ENCODE measurements around the gene RNF125.
"Not testable (repeated sequence)": the region's sequence is repeated elsewhere in the genome, so short reads cannot be mapped to it uniquely, and the experiment has no call there.

The RNF125 gene

DNA sequence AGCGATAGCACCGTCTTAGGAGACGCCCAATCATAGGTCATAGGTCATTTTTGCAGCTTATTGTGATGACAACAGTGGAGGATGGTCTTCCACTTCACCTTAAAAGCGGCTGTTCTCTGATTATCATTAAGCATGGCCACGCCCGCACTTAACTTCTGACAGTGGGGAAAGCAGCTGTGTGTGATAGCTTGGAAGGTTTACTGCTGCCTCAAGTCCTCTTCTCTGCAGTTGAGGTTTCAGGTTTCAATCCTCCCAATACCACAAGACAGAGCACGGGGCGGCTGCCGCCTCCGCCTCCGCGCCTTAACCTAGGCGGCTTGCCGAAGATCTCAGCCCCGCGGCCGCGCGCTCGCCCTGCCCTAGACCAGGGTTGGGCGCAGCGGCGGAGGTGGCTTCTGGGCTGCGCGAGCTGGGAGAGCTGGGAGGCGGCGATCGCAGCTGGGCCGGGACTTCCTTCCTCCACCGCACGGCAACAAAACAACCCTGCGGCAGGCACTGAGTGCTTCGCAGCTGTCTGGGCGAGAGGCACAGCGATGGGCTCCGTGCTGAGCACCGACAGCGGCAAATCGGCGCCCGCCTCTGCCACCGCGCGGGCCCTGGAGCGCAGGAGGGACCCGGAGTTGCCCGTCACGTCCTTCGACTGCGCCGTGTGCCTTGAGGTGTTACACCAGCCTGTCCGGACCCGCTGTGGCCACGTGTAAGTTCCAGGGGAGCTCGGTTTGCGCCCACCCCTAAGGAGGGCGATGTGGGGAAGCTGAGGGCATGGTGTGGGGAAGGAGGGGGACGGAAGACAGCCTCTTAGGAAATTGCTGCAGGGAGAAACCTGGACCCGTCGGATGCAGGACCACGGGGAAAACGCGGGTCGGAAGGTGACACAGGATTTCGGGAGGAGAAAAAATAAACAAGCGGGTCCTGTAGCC, at the start of gene RNF125:
RNF125 (plus strand) TSS at position 495 of the 920 bp plus-strand sequence; CDS start at position 534, 39 bp downstream.
- DNase-seq, result peak; percentile 85

GRCh38 chr18:31970617-31971016, 48.0 kb upstream of the RNF125 start:
- DNase-seq, result no peak

DNA sequence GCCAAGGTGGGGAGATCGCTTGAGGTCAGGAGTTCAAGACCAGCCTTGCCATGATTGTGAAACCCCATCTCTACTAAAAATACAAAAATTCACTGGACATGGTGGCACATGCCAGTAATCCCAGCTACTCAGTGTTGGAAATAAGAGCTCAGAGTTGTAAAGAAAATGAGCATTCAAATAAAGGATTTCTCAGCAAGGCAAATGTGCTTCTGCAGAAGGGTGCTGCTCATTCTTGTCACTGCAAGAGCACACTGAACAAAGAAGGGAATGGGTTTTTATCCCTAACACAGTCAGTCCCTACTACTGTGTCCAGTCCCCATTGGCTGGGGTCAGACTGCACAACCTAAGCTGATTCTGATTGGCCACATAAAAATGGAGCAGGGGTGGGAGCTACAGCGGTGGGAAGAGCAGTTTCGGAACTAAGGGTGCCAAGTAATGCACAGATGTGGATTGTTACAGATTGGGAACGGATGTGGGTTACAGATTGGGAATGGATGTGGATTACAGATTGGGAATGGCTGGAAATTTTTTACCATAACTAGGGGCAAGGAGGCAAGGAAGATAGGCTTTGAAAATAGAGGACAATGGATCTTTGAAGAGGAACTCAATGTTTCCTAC, 44.6 kb upstream of the RNF125 start:
- no peak for DNase-seq

GRCh38 chr18:31976242-31976641, 42.4 kb upstream of the RNF125 start:
- no peak for DNase-seq

- DNase-seq, result no peak
These were observed 41.3 kb upstream of the RNF125 start for GRCh38 chr18:31977270-31977872.

GRCh38 chr18:31978616-31979015, 40.0 kb upstream of the RNF125 start:
- no peak for DNase-seq

DNA sequence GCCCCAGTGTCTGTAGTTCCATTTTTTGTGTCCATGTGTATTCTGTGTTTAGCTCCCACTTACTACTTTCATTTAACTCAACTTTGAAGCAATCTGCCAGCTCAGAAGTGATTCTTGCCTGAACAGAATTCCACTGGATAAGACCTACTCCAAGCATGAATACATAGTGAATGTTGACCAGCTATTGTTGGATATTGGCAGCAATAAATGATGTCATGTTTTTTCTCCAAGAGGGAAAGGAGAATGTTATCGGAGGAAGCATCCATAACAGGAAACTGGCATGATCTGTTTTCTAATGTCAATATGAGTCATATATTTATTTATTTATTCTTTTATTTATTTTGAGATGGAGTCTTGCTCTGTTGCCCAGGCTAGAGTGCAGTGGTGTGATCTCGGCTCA, 38.9 kb upstream of the RNF125 start:
- no peak for DNase-seq

DNA sequence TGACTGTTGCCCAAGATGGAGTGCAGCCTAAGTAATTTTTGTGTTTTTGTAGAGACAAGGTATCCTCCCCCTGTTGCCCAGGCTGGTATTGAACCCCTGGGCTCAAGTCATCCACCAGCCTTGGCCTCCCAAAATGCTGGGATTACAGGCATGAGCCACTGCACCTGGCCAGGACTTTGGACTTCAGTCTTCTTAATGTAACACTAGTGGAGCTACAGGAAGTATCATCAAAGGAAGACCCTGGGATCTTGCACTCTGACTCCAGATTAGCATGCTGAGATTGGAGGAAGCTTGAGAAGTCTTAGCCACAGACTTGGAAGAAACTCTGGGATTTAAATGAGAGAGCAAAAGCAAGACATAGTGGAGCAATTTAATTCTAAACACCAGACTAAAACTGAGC, 37.8 kb upstream of the RNF125 start:
- DNase-seq, result no peak

DNA sequence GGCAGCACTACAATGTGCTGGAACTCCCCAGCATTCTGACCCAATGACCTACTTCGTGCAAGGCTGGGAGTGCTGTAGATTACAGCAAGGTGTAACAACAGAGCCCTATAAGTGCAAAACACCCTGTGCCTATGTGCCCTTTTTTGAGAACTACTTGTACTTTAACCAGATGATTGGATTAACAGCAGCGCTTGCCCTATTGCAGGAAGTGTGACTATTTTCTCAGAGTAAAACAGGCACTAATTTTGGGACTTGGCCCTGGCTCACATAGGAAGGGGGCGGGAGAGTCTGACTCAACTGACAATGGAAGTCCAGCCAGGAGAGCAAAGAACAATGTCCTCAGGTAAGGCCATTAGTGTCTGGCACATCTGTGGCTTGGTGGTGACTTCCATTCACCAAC, 35.6 kb upstream of the RNF125 start:
- no peak for DNase-seq

- DNase-seq, result no peak
These were observed 34.6 kb upstream of the RNF125 start for GRCh38 chr18:31983976-31984375.

- no peak for DNase-seq
These were observed 27.8 kb upstream of the RNF125 start for GRCh38 chr18:31990823-31991222.

DNA sequence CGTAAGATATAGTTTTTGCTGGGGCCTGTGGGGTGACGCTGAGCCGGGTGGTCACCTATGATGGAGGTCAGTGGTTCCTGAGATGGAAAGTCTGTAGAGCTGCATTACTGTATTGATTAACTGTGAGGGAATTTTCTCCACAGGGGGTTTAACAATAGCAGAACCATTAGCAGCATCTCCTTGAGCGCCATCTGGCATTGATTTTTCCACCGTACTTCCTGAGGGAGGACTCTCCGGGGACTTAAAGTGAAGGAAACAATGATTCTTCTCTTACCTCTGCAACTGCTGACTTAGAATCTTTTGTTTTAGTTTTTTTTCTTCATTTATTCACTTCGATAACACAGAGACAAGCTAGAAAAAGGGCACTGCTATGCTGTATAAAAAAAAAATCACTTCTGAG, 22.6 kb upstream of the RNF125 start:
- DNase-seq, result no peak

DNA sequence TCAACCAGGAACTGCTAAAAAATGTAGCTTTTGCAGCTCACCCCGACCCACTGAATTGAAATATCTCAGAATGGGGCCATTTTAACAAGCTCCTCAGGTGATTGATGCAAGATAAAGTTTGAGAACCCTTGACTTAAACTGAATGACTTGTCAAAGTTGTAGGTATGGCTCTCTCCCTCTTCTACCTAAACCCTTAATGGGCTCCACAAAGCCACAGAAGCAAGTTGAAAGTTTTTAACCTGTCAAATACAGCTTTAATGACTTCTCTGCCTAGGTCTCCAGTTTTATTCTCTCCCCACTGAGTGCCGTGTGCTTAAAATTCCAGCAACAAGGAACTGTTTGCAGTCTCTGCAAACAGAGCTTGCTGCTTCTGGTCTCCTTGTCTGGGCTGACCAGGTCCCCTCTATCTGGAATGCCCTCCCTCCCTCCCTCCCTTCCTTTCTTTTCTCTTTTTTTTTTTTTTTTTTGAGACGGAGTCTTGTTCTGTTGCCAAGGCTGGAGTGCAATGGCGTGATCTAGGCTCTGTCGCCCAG, 19.7 kb upstream of the RNF125 start:
- DNase-seq, result no peak

GRCh38 chr18:32001141-32001540, 17.5 kb upstream of the RNF125 start:
- not testable (repeated sequence) for DNase-seq

- not testable (repeated sequence) for DNase-seq
These were observed 14.8 kb upstream of the RNF125 start for GRCh38 chr18:32003822-32004221.

DNA sequence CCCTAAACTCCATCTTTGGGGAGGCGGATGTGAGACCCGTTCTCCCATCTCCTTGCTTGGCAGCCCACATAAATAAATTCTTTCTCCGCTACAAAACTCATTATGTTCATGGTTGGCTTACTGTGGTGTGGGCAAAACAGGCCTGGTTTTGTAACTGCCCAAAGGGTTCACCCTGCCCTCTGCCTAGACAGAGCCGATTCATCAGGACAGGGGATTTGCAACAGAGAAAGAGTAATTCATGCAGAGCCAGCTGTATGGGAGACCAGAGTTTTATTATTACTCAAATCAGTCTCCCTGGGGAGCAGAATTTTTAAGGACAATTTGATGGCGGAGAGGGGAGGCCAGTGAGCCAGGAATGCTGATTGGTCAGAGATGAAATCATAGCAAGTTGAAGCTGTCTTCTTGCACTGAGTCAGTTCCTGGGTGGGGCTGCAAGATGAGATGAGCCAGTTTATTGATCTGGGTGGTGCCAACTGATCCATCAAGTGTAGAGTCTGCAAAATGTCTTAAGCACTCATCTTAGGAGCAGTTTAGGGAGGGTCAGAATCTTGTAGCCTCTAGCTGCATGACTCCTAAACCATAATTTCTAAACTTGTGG, 8.4 kb upstream of the RNF125 start:
- no peak for DNase-seq

DNA sequence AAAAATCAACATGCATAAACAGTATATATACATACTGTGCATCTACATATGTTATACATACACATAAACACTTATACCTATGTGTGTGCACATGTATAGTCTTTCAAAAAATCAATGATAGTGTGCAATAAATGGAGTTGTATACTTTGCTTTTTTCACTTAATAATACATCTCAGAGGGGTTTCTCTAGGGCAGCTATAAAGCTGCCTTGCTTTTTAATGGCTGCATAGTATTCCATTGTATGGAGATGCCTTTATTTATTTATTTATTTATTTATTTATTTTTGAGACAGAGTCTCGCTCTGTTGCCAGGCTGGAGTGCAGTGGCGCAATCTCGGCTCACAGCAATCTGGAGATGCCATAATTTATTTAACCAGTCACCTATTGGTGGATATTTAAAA, 7.4 kb upstream of the RNF125 start:
- no peak for DNase-seq

GRCh38 chr18:32019251-32019948, 775 bp downstream of the RNF125 start:
- DNase-seq, result no peak

- DNase-seq, result not testable (repeated sequence)
These were observed 1.5 kb downstream of the RNF125 start for GRCh38 chr18:32019949-32020625.

DNA sequence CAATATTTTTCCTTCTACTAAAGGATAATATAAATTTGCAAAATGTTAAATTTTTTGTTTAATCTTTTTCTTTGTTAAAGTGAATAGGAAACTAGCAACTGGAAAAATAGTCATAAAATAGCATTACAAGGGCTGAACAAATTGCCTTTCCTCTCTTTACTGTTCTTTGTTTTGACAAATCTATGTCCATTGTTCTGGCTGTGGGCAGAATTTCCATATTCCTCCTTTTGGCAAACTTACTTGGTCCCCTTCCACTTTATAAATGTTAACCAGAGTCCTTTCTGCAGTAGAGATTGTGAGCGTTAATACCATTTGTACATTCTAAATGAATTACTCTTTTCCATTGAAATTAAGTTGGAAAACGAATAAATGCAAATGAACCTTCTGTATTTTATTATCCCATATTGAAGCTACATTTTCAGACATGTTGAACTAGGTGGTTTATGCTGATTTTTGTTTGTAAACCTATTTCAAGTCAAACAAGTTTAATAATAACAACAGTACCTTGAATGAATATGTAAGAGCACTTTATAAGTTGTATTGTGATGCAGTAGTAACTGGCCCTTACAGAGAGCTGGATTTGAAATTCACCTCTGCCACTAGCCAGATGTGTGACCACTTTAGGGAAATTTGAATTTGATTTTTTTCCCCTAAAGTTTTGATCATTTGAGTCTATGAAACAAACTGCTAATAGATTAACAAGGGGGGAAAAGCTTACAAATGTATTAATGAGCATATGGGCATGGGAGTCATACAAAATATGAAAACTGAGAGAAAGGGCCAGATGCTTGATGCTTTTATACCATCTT, 3.3 kb downstream of the RNF125 start:
- no peak for DNase-seq

DNA sequence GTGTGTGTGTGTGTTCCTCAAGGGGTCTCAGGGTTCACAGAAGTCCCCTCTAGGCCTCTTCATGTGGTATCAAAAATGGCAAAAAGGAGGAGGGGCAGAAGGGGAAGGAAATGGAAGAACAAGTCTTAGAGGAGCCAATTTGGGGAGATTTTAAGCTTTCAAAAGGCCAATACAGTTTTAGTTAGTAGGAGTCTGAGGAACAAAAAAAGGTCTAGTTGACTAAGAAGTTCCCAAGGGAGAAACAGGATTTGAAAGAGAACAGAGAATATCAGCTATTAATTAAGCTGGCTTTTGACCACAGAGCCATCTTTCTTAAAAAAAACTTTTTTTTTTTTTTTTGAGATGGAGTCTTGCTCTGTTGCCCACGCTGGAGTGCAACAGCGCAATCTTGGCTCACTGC, 7.1 kb downstream of the RNF125 start:
- DNase-seq, result no peak

Measured in DMS153 (cell line).